ENCODE data around the gene MRPL16. TPM values are rescaled to one million over a fixed set of nuclear protein-coding genes. Genes with fewer than 3 reads are reported as not detected.

Gene MRPL16
- total and polyA plus RNA-seq, 2 of the 13 experiments (the other 11 are each of a cell fraction or from before 2014, with no cell fraction given), result 45.3 to 62.6 TPM

- no peak for TF ChIP-seq ZNF318 (CRISPR knock-in tag; IDR thresholded peaks at IDR 0.05)
- TF ChIP-seq, protein P1, sequence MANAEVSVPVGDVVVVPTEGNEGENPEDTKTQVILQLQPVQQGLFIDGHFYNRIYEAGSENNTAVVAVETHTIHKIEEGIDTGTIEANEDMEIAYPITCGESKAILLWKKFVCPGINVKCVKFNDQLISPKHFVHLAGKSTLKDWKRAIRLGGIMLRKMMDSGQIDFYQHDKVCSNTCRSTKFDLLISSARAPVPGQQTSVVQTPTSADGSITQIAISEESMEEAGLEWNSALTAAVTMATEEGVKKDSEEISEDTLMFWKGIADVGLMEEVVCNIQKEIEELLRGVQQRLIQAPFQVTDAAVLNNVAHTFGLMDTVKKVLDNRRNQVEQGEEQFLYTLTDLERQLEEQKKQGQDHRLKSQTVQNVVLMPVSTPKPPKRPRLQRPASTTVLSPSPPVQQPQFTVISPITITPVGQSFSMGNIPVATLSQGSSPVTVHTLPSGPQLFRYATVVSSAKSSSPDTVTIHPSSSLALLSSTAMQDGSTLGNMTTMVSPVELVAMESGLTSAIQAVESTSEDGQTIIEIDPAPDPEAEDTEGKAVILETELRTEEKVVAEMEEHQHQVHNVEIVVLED (CRISPR knock-in tag; IDR thresholded peaks at IDR 0.05; ENCODE audit: borderline replicate concordance), result peak; percentile 77
- TF ChIP-seq ZNF33B (CRISPR knock-in tag; IDR thresholded peaks at IDR 0.05), result peak; percentile 47; the same call in 1 of the 2 replicates
- TF ChIP-seq PHF21A (CRISPR knock-in tag; IDR thresholded peaks at IDR 0.05), result peak; percentile 94
- TF ChIP-seq NCOR1 (IDR thresholded peaks at IDR 0.05; ENCODE audit: borderline replicate concordance, low read length), result no peak
- TF ChIP-seq ZNF546 (CRISPR knock-in tag; conservative IDR thresholded peaks at IDR 0.05), result 0 out of 2 replicates have a peak, but pooled peaks have one; percentile 50
- TF ChIP-seq FLYWCH1 (CRISPR knock-in tag; IDR thresholded peaks at IDR 0.05), result no peak
- TF ChIP-seq PREB (CRISPR knock-in tag; IDR thresholded peaks at IDR 0.05), result no peak
- peak; percentile 64; the same call in 1 of the 2 replicates for TF ChIP-seq NFIC (IDR thresholded peaks at IDR 0.05; ENCODE audit: low read length)
- no peak for TF ChIP-seq PRDM15 (CRISPR knock-in tag; IDR thresholded peaks at IDR 0.05)
- TF ChIP-seq DNMT3B (CRISPR knock-in tag; conservative IDR thresholded peaks at IDR 0.05), result no peak
- 0 out of 2 replicates have a peak, but pooled peaks have one; percentile 73 for TF ChIP-seq ZNF552 (CRISPR knock-in tag; IDR thresholded peaks at IDR 0.05; ENCODE audit: borderline replicate concordance)
- TF ChIP-seq POLR2A (IDR thresholded peaks at IDR 0.05; ENCODE audit: insufficient read depth in 1 of 2, low read depth in 2 of 2, low read length in 2 of 2), result peak; percentile 87 to 92
- TF ChIP-seq ZNF749 (CRISPR knock-in tag; IDR thresholded peaks at IDR 0.05; ENCODE audit: borderline replicate concordance), result no peak
Measured at GRCh38 chr11:59810189-59810910, at the start of gene MRPL16 (continued).
